ENCODE measurements around the gene BIN2. TPM values are rescaled to one million over a fixed set of nuclear protein-coding genes. Genes with fewer than 3 reads are reported as not detected.
A peak's percentile ranks its signal among the peaks of the same experiment; 100 is the strongest.

BIN2 gene
- total RNA-seq, 2 donors from 2014 or later, result 6.3 to 8.0 TPM

GRCh38 chr12:51238510-51239334 is 85.3 kb downstream of the BIN2 start, which contains the start of gene DAZAP2:
Gene DAZAP2, plus strand, starts transcription at chr12:51238826. Its CDS starts 82 bp downstream, at chr12:51238908.
- DNase-seq (peak; percentile 97 to 98), ATAC-seq (peak; percentile 92)
- intact Hi-C loops (cut with DNase I, micrococcal nuclease), result no loop called here

GRCh38 chr12:51238037-51238509 is 85.9 kb downstream of the BIN2 start:
- peak; percentile 41 for ATAC-seq
- intact Hi-C loops (cut with DNase I, micrococcal nuclease), result no loop called here
- no peak for DNase-seq

- no peak for DNase-seq
- intact Hi-C loops (cut with DNase I, micrococcal nuclease), result no loop called here
- no peak for ATAC-seq
These were observed 89.4 kb downstream of the BIN2 start for GRCh38 chr12:51234530-51234929.

GRCh38 chr12:51232642-51233041 is 91.3 kb downstream of the BIN2 start:
- DNase-seq (no peak), ATAC-seq (no peak)
- intact Hi-C loops (cut with DNase I, micrococcal nuclease), result no loop called here

Other genes starting within 250 kb of the BIN2 start
- gene CSRNP2, start 240.6 kb downstream of the BIN2 start, total RNA-seq, result 10 to 100 TPM; 16.5 to 19.6 TPM
- gene TFCP2, start 151.0 kb downstream of the BIN2 start, total RNA-seq, result 10 to 100 TPM; 26.0 to 28.4 TPM
- gene POU6F1, start 106.1 kb downstream of the BIN2 start, total RNA-seq, result 1 to 10 TPM; 6.3 to 6.9 TPM
- gene DAZAP2, start 85.3 kb downstream of the BIN2 start, total RNA-seq, result 100 to 1,000 TPM; 300 to 304 TPM
- 100 to 1,000 TPM in 1 of 2 donors, 10 to 100 TPM in 1; 77.3 to 102 TPM for gene SMAGP, start 53.8 kb downstream of the BIN2 start, total RNA-seq
- gene CELA1, start 22.5 kb upstream of the BIN2 start, total RNA-seq, result not detected
- gene GALNT6, start 67.2 kb upstream of the BIN2 start, total RNA-seq, result 10 to 100 TPM; 31.4 to 41.0 TPM
- gene SLC4A8, start 100.7 kb upstream of the BIN2 start, total RNA-seq, result 1 to 10 TPM in 1 of 2 donors, under 1 TPM in 1; 0.67 to 1.8 TPM